GM20000 (cell line): Measurements from ENCODE around the gene KCNQ1OT1.

ENCODE experiments used
- DNase-seq: peaks from one replicate; pipeline ENCODE4 v3.0.0; 2012; ENCODE audit warnings: low spot score
- TF ChIP-seq, protein P1 (sequence below): IDR thresholded peaks from 2 replicates; pipeline ENCODE4 v1.5.1; 2012; ENCODE audit warnings: mild to moderate bottlenecking, control low read depth; ENCODE audit errors: extremely low read depth, missing control alignments

KCNQ1OT1 gene

DNA sequence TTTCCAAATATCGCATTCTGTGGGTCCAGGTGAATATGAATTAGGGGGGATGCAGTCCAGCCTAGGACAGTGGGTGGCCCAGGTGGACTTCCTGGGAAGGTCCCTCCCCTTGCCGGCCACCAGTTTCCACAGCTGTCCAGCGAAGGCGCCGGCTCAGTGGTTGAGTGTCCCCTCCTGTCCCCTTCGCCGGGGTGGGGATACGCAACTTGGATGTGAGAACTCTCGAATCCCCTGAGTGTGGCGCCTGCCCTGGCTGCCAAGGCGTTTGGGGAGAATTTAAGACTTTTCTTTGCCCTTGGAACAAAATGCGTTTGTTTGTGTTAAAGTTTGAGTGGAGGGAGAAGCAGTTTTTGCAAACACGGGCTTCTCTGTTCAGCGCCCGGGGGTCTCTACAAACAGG, 123.7 kb downstream of the KCNQ1OT1 start:
- DNase-seq, result no peak
- TF ChIP-seq, protein P1, sequence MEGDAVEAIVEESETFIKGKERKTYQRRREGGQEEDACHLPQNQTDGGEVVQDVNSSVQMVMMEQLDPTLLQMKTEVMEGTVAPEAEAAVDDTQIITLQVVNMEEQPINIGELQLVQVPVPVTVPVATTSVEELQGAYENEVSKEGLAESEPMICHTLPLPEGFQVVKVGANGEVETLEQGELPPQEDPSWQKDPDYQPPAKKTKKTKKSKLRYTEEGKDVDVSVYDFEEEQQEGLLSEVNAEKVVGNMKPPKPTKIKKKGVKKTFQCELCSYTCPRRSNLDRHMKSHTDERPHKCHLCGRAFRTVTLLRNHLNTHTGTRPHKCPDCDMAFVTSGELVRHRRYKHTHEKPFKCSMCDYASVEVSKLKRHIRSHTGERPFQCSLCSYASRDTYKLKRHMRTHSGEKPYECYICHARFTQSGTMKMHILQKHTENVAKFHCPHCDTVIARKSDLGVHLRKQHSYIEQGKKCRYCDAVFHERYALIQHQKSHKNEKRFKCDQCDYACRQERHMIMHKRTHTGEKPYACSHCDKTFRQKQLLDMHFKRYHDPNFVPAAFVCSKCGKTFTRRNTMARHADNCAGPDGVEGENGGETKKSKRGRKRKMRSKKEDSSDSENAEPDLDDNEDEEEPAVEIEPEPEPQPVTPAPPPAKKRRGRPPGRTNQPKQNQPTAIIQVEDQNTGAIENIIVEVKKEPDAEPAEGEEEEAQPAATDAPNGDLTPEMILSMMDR, result no peak

DNA sequence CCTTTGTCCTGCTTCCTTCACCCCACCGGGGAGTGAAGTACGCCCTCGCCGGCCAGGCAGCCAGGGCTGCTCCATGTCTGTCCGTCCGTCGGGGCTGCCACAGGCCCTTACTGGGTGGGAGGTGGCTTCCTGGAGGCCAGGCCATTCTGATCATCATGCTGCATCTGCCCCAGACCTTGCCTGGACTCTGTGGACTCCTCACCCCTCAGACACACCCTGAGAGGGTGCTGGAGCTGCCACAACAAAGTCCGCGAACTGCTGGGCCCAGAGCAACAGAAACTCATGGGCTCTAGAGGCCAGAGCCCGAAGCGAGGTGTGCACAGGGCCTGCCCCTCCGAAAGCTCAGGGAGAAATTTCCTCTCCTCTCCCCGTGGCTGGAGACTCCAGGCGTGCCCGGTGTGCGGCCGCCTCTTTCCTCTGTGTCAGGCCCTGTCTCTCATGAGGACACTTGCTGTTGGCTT, 124.2 kb downstream of the KCNQ1OT1 start:
- TF ChIP-seq, protein P1, result no peak
- no peak for DNase-seq

DNA sequence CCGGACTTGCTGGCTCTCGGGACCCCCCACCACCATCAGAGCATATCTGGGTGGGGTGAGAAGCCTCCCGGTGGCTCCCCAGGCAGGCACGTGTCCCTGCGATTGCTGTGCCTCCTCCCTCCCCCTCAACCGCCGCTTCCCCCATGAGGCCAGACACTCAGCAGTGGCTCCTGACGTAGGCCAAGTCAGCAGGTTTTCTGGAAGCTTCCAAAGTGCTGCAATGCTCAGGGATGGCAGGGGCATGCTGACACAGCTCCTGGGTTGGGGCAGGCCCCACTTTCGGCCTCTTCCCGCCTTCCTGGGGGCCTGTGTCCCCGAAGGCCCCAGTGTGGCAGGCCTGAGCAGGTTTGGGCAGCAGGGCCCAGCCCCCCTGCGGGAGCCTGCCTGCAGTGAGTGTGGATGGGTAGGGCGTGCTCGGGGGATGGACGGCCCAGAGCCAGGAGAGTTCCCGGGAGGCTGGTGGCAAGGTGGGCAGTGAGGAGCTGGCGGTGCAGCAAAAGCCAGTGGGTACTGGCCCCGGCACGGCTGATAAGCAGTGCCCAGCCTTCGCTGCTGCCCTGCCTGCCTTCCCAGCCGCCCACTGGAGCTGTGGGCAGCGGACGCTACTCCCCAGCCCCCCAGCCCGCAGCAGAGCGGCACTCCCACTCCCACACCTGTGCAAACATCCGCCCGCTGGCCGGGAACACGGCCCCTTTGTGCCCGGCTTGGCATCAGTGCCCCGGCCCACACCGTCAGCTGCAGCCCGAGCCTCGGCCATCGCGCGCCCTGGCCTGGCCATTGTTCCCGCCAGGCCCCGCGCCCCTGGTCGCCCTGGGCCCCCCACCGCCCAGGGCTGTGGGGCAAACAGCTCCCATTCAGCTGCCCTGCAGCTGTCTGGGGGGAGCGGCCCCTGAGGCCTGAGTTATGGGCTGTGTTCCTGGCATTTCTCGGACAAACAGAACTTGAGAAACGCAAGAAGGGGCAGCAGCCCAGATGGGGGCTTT, 125.0 kb downstream of the KCNQ1OT1 start:
- TF ChIP-seq, protein P1, result no peak
- no peak for DNase-seq

- TF ChIP-seq, protein P1, result no peak
- DNase-seq, result no peak
Measured at GRCh38 chr11:2574043-2574552, 125.7 kb downstream of the KCNQ1OT1 start.

- TF ChIP-seq, protein P1, result no peak
- DNase-seq, result no peak
Measured at GRCh38 chr11:2573240-2574042, 126.4 kb downstream of the KCNQ1OT1 start.

DNA sequence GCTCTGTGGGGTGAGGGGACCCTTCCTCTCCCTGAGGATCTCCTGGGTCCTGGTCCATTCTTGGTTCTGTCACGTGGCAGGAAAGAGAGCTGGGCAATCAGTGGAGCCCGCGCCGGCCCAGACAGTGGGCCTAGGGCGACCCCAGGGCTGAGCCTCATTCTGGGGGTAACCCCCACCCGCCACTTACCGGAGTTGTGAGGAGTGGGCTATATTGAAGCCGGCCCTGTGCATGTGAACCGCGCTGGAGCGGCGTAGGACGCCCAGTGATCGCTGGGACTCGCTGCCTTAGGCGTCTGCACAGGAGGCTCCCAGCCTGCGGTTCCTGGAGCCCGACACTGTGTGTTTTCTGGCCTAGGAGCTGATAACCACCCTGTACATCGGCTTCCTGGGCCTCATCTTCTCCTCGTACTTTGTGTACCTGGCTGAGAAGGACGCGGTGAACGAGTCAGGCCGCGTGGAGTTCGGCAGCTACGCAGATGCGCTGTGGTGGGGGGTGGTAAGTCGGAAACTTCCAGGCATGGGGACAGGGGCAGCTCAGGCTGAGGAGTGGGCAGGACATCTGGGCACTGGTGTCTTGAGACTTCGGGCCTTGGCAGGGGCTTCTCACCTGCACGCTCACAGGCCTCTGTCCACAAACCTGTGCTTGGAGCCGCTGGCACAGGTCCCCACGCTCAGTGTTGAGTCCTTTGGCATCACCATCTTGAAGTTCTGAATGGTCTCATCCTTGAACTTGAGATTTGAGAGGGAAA, 127.1 kb downstream of the KCNQ1OT1 start:
- DNase-seq, result no peak
- TF ChIP-seq, protein P1, result no peak
